ENCODE measurements around the gene PNMA6F.

PNMA6F gene

DNA sequence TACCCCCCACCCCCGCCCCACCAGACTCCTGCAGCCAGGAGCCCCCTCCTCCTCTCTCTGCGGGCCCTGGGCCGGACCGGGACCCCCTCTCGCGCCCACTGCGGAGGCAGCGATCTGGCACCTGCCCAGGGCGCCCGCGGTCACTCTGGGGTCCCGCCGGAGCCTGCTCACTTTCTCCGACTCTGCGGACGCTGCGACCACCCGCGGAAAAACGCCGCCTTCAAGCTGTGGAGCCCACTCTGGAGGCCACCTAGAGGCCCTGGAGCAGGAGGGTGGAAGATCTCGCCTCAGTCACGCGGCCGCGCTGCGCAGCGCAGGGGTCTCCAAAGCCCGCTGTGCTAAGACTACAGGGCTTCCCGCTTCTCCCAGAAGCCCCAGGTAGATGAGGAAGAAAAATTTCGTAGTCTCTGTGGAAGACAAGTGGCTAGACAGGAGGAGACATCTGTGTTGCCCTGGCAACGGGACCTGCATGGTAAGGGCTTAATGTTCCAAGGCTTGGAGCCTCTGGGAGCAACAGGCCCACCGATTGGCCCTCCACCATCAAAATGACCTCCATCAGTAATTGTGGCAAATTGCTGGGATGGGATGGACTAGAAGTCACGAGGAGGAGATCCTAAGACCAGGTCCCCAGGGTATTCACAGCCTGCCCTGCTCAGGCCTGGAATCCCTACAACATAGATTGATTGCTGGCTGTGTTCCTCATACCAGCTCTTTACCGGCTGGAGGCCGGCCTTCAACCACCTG is at the start of gene PNMA6F:
PNMA6F (minus strand) TSS at position 387 of the 744 bp plus-strand sequence. CDS start 1,093 bp downstream, outside the sequence.
- DNase-seq, result no peak
- H3K36me3 ChIP-seq, result no peaks in the 10 kb centered on the region
- no peak within 1 kb of the TSS for H3K27ac ChIP-seq
- TF ChIP-seq, protein P1, sequence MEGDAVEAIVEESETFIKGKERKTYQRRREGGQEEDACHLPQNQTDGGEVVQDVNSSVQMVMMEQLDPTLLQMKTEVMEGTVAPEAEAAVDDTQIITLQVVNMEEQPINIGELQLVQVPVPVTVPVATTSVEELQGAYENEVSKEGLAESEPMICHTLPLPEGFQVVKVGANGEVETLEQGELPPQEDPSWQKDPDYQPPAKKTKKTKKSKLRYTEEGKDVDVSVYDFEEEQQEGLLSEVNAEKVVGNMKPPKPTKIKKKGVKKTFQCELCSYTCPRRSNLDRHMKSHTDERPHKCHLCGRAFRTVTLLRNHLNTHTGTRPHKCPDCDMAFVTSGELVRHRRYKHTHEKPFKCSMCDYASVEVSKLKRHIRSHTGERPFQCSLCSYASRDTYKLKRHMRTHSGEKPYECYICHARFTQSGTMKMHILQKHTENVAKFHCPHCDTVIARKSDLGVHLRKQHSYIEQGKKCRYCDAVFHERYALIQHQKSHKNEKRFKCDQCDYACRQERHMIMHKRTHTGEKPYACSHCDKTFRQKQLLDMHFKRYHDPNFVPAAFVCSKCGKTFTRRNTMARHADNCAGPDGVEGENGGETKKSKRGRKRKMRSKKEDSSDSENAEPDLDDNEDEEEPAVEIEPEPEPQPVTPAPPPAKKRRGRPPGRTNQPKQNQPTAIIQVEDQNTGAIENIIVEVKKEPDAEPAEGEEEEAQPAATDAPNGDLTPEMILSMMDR (IDR thresholded peaks at IDR 0.05), result no peak
- no peak within 1 kb of the TSS for H3K4me3 ChIP-seq
- intact Hi-C loops (cut with DNase I; ENCODE audit: low total_unique reads), result no loop called here
- no peaks in the 10 kb centered on the region for H3K4me1 ChIP-seq
- peaks cover 0 to 9% (median 0%) of the 10 kb centered on the region in 3 donors for H3K9me3 ChIP-seq
- peaks cover 0 to 7% of the 10 kb centered on the region in 2 donors for H3K27me3 ChIP-seq

DNA sequence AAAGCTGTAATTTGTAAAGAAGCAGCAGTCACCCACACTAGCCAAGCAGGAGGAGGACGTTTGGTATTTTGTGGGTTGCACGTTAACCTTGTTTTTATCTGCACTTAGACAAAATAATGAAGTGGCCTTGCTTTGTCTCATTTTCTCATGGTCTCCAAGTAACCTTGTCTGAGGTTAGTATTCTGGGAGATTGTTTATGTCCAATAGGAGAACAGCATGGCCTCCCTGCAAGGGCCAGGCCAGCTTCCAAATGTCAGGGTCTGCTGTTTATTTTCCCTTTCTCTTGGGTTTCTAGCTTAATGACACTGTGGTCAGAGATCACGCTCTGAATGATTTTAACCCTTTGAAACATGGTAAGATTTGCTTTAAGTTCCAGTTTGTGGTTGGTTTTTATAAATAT is 49.7 kb upstream of the PNMA6F start:
- H3K4me1 ChIP-seq, result no peaks in the 10 kb centered on the region
- no peak overlapping the region for H3K4me3 ChIP-seq
- H3K27me3 ChIP-seq, result no peaks in the 10 kb centered on the region
- H3K9me3 ChIP-seq, result no peaks in the 10 kb centered on the region
- TF ChIP-seq, protein P1 (IDR thresholded peaks at IDR 0.05), result no peak
- intact Hi-C loops (cut with DNase I; ENCODE audit: low total_unique reads), result no loop called here
- DNase-seq, result no peak
- H3K27ac ChIP-seq, result no peak overlapping the region
- H3K36me3 ChIP-seq, result no peaks in the 10 kb centered on the region

DNA sequence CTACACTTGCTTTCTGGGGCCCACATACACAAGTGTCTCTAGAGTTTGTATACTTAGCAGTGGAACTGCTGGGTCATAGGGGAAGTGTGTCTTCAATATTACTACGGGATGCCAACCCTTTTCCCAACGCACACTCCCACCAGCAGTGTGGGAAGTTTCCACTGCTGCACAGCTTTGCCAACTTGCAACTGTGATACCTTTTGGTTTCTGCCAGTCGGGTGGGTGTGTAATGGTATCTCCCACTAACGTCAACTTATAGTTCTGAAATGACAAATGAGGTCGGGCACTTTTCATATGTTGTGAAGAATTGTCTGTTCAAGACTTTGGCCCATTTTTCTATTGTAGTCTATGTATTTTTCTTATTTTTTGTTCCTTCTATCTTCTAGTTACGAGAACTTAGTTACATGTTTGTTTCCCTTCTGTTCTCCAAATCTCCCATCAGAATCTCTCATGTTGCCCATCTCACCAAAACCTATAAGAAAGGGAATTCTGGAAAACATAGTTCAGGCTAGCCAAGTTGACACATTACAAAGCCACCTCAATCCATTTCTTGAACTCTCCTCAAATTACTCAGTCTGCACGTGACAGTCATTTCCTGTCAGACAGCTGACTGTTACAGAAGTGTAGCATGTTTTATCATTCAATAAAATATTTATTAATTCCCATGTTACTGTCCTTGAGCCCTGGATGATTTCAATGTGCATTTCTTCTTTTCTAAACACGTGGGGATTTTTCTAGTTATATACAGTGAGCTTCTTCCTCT is 48.9 kb upstream of the PNMA6F start:
- Histone ChIP-seq H3K4me3 (no peak overlapping the region), H3K36me3 (no peaks in the 10 kb centered on the region), H3K4me1 (no peaks in the 10 kb centered on the region), H3K9me3 (no peaks in the 10 kb centered on the region), H3K27ac (no peak overlapping the region), H3K27me3 (no peaks in the 10 kb centered on the region)
- intact Hi-C loops (cut with DNase I; ENCODE audit: low total_unique reads), result no loop called here
- DNase-seq, result no peak
- TF ChIP-seq, protein P1 (IDR thresholded peaks at IDR 0.05), result no peak

DNA sequence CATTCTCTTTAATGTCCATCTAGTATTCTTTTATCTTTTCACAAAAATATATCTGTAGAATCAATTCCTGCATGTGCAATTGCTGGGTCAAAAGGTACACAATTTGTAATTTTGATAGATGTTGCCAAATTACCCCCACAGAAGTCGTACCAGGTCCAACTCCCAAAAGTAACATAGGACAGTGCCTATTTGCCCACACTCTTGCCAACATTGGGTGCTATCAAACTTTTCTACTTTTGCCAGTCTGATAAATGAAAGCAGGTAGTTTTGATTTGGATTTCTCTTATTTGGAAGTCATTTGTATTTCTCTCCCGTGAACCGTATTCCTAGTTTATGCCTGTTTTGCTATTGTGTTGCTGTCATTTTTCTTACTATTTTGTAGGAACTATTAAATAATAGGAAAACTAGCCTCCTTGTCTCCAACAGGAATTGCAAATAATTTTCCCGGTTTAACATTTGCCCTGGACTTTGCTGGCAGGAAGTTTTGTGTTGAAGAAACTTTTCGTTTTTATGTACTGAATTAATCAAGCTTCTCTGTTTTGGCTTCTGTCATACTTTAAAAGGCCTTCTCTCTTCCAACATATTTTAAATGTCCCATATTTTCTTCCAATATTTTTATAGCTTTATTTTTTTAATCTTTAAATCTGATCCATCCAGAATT is 45.4 kb upstream of the PNMA6F start:
- no peak overlapping the region for H3K27ac ChIP-seq
- H3K27me3 ChIP-seq, result no peaks in the 10 kb centered on the region
- H3K4me1 ChIP-seq, result no peaks in the 10 kb centered on the region
- DNase-seq, result no peak
- intact Hi-C loops (cut with DNase I; ENCODE audit: low total_unique reads), result no loop called here
- H3K4me3 ChIP-seq, result no peak overlapping the region
- no peaks in the 10 kb centered on the region for H3K9me3 ChIP-seq
- TF ChIP-seq, protein P1 (IDR thresholded peaks at IDR 0.05), result no peak
- no peaks in the 10 kb centered on the region for H3K36me3 ChIP-seq

DNA sequence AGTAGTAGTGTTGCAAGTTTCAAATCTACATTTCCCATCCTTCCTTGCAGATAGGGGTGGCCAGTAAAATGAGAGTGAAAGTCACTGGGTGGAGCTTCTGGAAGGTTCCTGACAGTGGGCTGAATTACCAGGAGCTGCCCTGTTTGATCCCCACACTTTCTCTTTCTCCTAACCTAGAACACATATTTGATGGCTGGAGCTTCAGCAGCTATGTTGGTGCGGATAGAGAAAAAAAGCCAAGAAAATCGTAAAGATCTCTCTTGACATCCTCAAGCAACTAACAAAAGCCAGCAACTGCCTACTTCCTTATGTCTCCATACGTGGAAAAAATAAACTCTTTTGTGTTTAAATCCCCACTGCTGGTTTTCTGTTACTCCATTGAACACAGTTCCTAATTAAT is 44.6 kb upstream of the PNMA6F start:
- Histone ChIP-seq H3K4me1 (no peaks in the 10 kb centered on the region), H3K27ac (no peak overlapping the region), H3K27me3 (no peaks in the 10 kb centered on the region), H3K4me3 (no peak overlapping the region), H3K36me3 (no peaks in the 10 kb centered on the region), H3K9me3 (no peaks in the 10 kb centered on the region)
- intact Hi-C loops (cut with DNase I; ENCODE audit: low total_unique reads), result no loop called here
- DNase-seq, result no peak
- TF ChIP-seq, protein P1 (IDR thresholded peaks at IDR 0.05), result no peak
